ENCODE data around the gene TNFRSF6B.

DNA sequence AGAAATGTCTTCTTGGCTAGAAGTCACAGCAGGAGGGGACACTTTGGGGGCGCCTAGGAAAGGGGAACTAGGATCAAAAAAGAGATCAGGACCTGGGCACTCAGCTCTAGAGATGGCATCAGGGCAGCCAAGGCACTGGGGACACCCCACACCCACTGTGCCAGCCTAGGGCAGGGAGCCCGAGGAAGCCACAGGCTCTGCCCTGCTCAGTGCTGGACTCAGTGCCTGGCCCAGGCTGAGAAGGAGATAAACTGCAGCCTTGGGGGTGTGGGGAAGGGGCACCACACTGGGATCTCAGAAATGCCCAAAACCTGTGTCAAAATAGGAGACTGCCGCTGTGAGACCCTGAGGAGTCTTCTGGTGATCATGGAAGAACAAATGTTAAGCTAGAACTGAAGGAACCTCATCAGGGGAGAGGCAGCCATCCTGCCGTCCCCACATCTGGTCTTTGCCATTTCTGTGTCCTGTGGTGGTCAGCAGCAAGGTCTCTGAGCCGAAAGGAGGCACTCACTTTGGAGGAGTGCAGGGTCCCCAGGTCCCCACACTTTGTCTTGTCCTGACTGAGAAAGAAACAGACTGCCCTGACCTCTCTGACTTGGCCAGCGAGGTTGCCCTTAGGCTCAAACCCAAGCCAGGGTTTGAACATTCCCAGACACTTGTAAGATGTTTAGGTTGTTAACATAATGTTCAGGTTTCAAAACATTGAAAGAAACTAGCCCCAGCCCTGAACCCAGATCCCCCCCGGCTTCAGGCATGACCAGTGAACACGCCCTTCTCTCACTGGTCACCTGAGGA, 9.0 kb downstream of the TNFRSF6B start:
- TF ChIP-seq, protein P1, sequence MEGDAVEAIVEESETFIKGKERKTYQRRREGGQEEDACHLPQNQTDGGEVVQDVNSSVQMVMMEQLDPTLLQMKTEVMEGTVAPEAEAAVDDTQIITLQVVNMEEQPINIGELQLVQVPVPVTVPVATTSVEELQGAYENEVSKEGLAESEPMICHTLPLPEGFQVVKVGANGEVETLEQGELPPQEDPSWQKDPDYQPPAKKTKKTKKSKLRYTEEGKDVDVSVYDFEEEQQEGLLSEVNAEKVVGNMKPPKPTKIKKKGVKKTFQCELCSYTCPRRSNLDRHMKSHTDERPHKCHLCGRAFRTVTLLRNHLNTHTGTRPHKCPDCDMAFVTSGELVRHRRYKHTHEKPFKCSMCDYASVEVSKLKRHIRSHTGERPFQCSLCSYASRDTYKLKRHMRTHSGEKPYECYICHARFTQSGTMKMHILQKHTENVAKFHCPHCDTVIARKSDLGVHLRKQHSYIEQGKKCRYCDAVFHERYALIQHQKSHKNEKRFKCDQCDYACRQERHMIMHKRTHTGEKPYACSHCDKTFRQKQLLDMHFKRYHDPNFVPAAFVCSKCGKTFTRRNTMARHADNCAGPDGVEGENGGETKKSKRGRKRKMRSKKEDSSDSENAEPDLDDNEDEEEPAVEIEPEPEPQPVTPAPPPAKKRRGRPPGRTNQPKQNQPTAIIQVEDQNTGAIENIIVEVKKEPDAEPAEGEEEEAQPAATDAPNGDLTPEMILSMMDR (IDR thresholded peaks at IDR 0.05), result no peak
- no peak for TF ChIP-seq ZFX (IDR thresholded peaks at IDR 0.05; ENCODE audit: borderline replicate concordance)

All from 22Rv1 (cell line).